HL-60/S4 treated with retinoic acid at 250 ng/mL for 4 days and 3 days (cell line): ENCODE measurements around the gene AVPR2.

Source experiments
- in situ Hi-C: fragments of 300-500 bp; cut with MboI; formaldehyde crosslinking; loops from 2 replicates; pipeline ENCODE4 v1.7.0; 2022; ENCODE audit warnings: low sequenced_read_pairs

The AVPR2 gene

DNA sequence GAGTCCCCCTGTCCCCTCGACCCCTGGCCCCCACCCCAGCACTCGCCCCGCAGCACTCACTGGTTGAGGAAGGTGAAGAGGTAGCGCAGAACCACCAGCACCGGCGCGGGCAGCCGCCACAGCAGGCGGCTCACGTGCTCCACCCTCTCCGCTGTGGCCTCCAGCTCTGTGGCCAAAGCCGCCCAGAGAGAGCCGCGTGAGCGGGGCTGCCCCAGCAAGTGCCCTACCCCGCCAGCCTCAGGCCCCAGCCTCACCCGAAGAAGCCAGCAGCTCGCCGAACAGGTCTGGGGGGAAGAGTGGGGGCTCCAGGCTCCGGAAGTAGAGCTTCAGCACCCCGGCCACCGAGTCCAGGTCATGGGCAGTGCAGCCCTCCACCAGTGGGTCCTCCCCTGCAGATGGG is 6.0 kb downstream of the AVPR2 start:
- in situ Hi-C loops, result no loop called here

DNA sequence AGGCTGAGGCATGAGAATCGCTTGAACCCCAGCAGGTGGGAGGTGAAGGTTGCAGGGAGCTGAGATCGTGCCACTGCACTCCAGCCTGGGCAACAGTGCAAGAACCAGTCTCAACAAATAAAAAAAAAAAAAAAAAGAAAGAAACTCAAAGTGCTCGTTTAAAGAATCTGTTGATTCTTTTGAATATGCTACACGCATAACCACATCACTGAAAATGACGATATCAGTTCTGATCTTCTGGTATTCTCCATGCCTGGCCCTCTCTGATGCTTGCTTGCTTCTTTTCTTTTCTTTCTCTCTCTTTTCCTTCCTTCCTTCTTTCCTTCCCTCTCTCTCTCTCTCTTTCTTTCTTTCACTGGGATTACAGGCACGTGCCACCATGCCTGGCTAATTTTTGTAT is 7.3 kb downstream of the AVPR2 start:
- in situ Hi-C loops, result no loop called here

DNA sequence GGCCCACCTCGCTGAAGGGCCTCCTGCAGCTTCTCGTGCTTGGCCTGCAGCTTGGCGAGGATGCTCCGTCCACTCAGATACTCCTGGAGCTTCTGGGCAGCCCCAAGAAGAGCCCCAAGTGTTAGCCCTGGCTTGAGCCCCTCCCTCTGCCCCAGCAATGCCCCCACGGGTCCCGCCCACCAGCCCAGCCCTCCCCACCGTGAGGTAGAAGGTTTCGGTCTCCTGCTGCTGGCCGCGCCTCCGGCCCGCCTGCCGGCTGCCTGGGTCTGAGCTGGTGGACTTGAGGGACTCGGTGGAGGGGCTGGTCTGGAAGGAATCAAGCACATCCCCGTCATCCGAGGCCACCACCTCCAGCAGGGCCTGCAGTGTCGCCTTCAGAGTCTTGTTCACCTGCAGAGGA is 8.7 kb downstream of the AVPR2 start:
- in situ Hi-C loops, result no loop called here

DNA sequence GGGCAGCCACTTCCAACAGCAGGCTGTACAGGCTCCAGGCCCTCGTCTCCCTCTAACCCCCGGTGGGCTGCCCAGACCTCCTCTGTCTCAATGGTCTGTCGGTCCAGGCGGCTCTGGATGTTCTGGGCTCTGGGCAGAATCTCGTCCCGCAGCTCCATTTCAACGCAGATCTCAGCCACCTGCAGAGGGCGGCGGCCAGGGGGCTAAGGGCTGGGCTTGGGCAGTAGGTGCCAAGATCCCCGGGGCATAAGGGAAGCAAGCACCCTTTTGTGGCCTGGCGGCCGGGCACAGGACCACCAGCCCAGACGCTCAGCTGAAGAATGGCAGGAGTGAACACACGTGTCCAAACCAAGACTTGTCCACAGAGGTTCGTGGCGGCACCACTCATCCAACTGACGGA is 9.2 kb downstream of the AVPR2 start:
- in situ Hi-C loops, result no loop called here

DNA sequence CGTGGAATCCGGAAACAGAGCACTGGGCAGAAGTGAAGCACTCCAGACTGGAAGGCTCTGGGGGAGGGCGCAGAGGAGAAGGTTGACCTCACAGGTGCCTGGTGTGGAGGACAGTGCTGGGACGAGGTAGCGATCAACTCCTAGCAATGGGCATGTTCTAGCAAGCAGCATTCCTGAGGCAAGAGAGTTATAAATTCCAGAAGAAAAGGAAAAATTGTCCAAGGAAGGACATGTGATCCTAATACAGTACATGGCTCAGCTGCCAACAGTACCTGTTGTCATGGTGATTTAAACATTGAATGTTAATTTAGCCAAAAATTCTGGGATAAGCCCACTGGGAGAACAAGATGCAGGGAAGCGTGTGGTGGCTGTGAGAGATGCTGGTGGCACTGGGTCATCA is 13.4 kb downstream of the AVPR2 start:
- in situ Hi-C loops, result no loop called here

DNA sequence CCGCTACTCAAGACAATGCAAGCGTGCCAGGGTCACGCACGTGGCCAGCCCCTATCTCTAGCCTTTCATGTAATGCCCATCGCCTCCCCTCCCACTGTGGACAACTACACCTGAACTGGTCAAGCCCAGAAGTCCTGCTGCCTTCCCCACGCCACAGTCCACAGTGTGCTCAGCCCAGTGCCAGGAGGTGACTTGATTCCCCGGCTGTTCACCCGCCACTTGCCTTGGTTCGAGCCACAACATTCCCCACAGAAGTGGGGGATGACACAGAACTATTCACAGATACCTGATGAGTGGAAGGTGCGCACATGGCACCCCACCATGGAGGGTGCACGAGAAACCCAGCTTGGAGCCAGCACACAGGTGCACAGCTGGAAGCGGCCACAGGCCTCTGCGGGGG is 14.8 kb downstream of the AVPR2 start:
- in situ Hi-C loops, result no loop called here

DNA sequence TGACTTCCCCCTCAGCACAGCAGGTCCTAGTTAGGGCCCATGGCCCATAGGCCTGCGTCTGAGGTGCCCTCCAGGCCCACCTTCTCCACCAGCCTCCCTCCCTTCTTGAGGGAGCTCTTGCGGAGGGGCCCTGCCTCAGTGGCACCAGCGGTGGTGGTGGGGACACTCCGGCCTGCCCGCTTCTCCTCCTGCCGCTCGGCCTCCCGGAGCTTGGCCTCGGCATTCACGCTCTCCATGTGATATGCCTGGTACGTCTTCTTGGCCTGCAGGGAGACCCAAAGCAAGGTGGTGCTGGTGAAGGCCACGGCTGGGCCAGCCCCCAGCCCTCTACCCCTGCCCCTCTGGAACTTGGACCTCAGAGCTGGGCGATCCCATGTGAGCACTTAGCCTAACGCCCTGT is 16.1 kb downstream of the AVPR2 start:
- in situ Hi-C loops, result no loop called here

DNA sequence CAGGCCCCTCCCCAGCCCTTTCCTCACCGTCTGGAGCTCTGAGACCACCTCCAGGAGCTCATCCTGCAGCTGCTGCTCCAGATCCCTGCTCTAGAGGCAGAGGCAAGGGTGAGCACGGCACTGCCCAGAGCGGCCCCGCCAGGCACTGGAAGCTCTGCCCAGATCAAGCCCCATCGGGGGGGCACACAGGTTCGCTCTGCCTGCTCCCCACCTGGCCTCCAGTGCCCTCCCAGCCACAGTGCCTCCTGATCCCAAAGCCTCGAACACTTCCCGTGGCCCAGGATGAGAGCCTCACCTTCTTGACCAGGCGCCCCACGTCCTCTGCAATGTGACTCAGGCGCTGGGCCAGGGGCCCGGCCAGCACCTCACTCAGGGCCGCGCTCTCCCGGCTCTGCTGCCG is 16.6 kb downstream of the AVPR2 start:
- in situ Hi-C loops, result no loop called here

DNA sequence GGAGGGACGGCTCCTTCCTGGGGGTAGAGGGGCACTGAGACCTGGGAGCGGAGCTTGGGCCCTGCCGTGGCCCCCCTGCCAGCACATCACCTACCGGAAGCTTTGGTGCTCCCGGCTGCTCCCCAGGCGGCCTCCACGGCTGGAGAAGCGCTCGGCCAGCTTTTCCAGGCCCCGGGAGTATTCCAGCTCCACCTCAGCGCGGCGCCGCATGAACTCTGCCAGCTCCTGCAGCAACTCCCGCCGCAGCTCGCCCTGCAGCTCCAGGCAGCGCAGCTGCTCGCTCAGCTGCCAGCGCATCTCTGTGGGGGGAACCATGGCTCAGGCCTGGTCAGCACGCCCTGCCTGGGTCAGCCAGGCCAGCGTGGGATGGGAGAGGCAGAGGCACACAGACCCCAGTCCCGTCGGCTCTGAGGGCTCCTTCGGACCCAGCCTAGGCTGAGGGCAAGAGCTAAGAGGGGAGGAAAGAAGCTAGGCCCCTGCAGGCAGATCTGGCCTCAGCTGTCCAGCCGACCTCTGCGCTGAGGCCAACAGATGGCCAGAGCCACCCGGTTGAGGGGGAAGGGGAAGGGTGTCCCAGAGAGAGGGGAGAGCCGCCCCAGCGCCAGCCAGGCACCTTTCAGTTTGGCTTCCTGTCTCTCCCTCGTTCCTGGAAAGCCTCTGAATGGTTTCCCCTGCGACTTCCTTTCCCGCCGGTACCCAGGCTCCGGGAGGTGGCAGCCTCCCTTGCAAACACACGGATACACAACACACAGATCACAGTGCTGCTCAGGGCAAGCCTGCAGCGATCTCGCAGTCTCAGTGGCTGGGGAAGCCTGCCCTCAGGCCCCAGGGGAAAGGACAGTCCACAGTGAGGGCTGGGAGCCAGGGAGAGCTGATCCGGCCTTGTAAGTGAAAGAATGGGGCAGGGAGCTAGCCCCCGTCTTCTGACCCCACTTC is 17.3 kb downstream of the AVPR2 start:
- in situ Hi-C loops, result no loop called here

DNA sequence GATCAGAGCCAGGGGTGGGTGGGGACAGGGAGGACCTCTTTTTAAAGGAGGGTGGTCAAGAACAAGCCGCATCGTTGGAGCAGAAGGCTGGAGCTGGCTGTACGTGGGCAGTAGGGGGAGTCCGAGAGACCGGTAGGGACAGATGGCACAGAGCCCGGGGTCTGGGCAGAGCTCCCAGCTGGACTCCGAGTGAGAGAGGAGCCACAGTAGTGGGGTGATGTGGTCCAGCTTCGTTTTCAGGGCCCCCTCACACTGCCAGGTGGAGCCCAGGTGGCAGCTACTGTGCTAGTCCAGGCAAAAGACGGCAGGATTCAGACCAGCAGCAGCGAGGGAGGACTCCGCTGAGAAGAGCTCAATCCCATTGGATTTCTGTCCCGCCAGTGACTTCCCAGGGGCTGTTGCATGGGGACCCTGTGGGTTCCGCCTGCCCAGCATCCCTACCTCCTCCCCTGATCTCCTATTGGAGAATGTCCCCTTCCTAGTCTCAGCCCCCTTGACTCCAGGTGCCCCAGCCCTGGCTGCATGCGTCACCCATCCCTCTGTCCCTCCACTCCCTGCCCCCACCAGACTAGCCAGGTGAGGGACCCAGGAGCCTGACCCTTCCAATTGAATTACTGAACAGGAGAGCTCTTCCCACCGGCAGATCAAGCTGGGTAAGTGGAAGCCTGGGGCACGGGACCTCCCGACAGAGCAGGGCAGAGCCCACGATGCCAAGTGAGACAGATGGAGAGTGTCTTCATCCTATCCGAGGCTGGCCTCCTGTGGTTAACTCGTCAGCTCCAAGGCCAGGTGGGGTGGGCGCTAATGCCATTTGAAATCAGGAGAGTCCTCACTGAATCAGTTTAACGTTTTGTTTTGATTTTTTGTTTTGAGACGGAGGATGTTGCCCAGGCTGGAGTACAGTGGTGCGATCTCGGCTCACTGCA is 18.7 kb downstream of the AVPR2 start:
- in situ Hi-C loops, result no loop called here

DNA sequence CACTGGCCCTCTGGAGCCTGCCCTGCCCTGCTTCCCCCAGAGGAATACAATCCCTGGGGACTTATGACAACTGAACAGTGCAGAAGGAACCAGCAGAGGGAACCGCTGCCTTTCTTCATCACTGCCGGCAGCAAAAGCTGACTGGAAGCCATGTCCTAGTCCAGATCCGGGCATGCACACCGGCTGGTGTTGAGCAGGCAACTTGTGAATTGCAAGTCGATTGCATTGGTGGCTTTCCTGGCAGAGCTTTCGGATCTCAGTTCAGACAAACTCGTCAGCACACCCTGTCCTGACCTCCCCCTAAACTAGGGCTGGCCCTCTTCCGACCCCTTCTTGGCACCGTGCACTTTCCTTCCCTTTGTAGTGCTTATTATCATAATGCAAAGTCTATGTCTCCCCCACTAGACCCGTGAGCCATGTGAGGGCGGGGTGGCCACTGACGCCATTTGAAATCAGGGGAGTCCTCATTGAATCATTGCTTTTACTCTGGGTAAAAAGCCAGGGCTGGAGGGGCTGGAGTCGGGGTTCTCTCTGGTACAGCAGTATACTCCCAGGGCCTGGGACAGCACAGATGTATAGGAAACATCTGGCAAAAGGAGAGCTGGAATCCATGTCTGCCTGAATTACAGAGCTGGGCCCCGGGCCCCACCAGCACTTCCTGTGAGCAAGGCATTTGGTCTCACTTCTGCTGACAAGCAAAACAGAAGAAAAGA is 19.8 kb downstream of the AVPR2 start:
- in situ Hi-C loops, result no loop called here

DNA sequence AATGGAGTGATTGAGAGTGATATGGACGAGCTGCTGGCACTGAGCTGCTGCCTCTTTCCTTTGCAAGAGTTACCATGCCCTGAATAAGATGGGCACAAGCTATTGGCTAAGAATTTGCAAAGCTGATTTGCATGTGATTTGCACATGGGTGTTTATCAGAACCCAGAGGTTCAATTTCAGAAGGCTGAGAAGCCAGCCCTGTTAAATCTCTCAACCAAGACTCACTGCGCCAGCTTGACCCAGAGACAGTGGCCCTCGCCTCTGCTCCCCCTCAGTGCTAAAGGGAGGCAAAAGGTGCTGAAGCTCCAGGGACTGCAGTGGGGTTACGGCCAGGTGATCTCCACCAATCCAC is 20.9 kb downstream of the AVPR2 start:
- in situ Hi-C loops, result no loop called here

DNA sequence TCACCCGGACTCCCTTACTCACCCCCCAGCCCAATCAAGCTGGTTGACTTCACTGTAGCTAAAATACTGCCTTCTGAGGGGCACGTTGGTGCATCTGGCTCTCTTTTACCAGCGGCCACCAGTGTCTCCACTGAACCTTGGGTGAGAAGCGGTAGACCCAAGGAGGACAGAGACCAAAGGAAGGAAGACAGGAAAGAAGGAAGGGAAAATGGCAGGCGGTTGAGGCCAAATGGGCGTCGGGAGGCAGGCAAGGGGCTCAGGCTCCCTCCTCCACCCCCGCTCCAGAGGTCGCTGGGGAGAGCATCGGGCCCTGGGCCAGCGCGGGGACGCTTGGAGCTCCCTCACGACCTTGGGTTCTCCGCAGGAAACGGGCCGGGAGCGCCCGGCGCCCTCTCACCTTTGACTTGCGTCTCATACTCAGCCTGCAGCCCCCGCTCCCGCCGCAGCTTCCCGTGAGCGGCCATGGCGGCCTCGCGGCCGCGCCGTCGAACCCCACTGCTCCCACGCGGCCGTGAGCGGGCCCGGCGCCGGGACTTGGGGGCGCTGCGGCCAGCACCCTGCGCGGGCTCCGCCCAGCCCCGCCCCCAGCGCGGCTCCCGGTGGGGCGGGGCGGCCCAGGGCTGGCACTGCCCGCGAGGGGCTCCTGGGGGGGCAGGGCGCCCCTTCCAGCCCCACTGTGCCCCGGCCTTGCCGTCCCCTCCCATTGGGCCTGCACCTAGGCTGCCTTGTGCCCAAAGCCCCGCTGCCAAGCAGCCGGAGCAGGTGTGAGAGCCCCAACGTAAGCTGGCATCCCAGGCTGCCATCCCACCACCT is 21.5 kb downstream of the AVPR2 start, which contains the start of gene ARHGAP4:
Gene ARHGAP4, minus strand, starts transcription at position 526 of the 813 bp plus-strand sequence. Its CDS starts 62 bp downstream, at position 464.
- in situ Hi-C loops, result no loop called here

DNA sequence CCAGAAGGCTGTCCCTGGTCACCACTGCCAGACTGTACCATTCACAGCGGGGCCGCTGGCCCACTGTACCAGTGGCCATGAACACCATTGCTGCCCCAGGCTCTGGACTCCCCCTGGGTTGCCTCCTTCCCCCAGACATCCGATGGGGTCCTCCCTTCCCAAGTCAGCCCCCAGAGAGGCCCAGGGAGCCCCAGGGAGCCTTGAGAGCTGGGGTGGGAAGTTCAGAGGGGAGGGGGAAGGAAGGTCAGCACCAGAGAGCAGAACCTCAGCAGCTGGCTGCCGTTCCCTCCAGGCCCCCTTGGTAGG is 22.0 kb downstream of the AVPR2 start:
- in situ Hi-C loops, result no loop called here

DNA sequence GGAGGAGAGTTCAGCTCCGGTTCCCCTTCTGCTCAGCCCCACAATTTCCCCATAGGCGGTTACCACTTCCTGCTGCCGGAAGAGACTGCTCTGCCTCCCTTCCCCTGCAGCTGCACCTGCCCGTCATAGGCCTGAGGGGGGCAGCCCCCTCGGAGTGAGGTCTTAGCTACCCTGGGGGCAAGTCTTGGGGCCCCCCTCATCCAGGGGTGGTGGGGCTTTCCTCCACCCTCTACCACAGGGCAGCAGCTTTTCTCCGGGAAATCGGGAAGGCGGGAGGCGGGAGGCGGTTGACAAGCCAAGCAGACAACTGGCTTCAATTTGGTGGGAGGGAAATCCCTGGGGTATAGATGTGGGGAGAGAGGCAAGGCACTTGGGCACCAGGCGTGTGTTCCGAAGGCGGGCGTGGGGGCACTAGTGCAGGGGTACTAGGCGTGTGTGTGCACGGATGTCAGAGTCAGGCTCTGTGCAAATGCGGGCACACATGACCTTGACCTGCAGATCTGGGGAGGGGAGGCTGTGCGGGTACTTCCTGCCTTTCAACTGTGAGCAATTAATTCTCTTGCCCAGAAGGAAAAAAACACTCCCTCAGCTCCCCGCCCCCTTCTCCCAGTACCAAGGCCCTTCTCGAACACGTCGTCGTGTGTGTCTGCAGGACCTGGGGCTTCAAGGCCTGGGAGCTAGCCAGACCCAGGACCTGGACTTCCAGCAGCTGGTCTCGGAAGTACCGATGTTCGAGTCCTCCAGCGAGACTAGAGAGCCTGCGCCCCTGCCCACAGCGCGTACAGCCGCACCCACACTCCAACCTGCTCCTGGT is 22.6 kb downstream of the AVPR2 start:
- in situ Hi-C loops, result no loop called here

DNA sequence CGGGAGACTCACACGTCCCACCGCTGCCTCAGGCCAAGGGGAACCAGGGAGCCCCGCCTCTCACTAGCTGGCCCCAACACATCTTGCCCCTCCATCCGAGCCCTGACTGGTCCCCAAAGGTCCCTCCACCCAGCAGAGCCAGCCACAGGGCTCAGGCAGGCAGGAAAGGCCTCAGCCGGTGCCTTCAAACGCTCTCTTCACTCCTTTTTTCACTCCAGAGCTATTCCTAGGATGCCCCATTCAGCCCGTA is 23.1 kb downstream of the AVPR2 start:
- in situ Hi-C loops, result no loop called here

DNA sequence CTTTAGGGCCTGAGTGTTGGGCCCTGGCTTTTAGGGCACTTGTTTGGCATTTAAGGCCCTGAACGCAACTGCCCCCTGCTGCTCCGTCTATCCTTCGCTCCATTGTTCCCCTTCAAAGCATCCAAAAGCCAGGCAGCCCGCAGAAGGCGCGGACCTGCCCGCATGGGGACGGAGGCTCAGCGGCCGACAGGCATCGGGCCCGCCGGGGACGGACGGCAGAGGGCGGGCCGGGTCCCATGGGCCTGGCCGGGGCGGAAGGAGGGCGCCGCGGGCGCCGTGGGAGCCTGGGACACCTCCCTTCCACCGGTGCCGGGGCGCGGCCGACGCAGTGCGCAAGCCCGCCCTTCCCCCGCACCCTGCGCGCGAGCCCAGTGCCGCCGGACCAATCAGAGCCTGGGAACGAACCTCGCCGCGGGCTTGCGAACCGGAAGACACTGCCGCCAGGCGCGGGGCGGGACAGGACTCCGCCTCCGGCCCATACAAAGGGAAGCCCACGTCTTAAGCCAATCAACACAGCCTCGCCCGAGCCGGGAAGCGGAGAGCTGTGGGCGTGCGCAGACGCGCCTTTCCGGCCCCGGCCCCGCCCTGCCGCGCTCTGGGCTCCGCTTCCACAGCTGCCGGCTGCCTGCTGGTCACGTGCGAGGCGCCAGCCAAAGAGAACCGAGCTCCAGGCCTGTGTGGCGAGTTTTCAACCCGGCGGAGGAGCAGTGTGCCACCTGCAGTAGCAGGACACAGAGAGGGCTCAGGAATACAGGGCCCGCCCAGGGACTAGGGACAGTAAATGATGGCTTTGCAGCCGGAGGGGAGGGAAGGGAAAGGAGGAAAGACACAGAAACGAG is 23.7 kb downstream of the AVPR2 start:
- in situ Hi-C loops, result no loop called here

DNA sequence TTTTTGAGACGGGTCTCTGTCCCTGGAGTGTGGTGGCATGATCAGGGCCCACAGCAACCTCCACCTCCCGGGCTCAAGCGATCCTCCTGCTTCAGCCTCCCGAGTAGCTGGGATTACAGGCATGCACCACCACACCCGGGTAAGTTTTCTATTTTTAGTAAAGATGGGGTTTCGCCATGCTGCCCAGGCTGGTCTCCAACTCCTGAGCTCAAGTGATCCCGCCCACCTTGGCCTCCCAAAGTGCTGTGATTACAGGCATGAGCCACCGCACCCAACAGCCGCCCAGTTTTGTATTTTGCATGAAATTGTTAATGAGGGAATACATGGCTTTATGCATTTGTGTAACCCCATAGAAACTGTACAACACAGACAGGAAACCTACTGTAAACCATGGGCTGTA is 24.4 kb downstream of the AVPR2 start:
- in situ Hi-C loops, result no loop called here

DNA sequence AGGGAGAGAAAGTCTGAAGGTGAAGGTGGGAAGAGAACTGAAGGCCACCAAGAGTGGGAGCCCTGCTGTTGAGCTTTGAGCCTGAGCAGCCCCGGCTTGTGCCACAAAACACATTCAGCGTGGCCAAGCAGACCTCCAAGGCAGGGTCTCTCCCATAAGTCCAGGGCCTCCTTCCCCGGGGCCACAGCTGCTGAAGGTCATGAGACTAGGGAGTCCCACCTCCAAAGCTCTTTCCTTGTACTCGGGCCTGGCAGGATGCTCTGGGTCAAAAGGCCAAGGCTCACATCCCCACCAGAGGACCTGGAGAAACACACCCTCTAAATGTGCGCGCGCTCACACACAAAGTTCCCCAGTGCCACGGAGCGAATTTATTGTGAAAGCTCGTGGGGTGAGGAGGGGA is 25.1 kb downstream of the AVPR2 start:
- in situ Hi-C loops, result no loop called here
